C4-2B (cell line): Measurements from ENCODE around the gene POLDIP2.

Experiments used
- ZFX ChIP-seq: fragments of 450-650 bp; IDR thresholded peaks from 2 replicates; pipeline ENCODE4 v1.6.1; 2017
- TF ChIP-seq, protein P1 (sequence below): fragments of 450-650 bp; conservative IDR thresholded peaks from 2 replicates; pipeline ENCODE4 v1.5.1; 2017; ENCODE audit warnings: mild to moderate bottlenecking

DNA sequence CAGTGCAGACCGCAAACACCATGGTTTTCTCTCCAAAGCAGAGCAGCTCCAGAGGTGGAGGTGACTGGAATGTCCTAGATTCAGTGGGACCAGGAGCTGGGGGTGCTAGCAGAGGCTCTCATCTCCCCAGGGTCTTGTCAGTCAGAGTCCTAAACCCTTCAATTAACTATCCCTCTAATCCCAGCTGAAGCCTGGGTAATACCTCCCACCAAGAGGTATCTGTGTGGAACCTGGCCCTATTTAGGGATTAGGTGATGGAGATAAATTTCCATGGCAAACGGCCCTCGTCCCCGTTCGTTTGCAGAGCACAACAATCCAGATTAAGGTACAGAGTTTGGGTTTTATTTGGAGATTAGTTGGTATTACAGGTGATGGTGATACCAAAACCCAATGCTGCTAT, 5.9 kb upstream of the POLDIP2 start:
- TF ChIP-seq, protein P1, sequence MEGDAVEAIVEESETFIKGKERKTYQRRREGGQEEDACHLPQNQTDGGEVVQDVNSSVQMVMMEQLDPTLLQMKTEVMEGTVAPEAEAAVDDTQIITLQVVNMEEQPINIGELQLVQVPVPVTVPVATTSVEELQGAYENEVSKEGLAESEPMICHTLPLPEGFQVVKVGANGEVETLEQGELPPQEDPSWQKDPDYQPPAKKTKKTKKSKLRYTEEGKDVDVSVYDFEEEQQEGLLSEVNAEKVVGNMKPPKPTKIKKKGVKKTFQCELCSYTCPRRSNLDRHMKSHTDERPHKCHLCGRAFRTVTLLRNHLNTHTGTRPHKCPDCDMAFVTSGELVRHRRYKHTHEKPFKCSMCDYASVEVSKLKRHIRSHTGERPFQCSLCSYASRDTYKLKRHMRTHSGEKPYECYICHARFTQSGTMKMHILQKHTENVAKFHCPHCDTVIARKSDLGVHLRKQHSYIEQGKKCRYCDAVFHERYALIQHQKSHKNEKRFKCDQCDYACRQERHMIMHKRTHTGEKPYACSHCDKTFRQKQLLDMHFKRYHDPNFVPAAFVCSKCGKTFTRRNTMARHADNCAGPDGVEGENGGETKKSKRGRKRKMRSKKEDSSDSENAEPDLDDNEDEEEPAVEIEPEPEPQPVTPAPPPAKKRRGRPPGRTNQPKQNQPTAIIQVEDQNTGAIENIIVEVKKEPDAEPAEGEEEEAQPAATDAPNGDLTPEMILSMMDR = no peak
- no peak for TF ChIP-seq ZFX
